ENCODE measurements around the gene RRP36. TPM values are rescaled to one million over a fixed set of nuclear protein-coding genes. Genes with fewer than 3 reads are reported as not detected.

RRP36 gene
- total and polyA plus RNA-seq, 9 of the 15 experiments (the other 6 are each of a cell fraction or from before 2014, with no cell fraction given): 27.6 to 150 (median 114) TPM

GRCh38 chr6:42984924-42985475 is 36.4 kb upstream of the RRP36 start (continued):
- no peak for TF ChIP-seq ZNF592 (IDR thresholded peaks at IDR 0.05)
- TF ChIP-seq PTBP1 (IDR thresholded peaks at IDR 0.05; ENCODE audit: low read depth, low read length): 0 out of 2 replicates have a peak, but pooled peaks have one; percentile 10
- TF ChIP-seq PRMT5 (CRISPR knock-in tag; IDR thresholded peaks at IDR 0.05): no peak
- no peak for TF ChIP-seq DACH1 (IDR thresholded peaks at IDR 0.05; ENCODE audit: partially characterized antibody)
- no peak for TF ChIP-seq MYBL2 (IDR thresholded peaks at IDR 0.05; ENCODE audit: low read depth)
- TF ChIP-seq MYBL2 (CRISPR knock-in tag; IDR thresholded peaks at IDR 0.05; ENCODE audit: borderline replicate concordance): no peak
- no peak for TF ChIP-seq YBX1 (IDR thresholded peaks at IDR 0.05)
- no peak for TF ChIP-seq FOXP4 (CRISPR knock-in tag; IDR thresholded peaks at IDR 0.05; ENCODE audit: borderline replicate concordance)
- no peak for TF ChIP-seq ADNP (tag; IDR thresholded peaks at IDR 0.05)
- TF ChIP-seq ZBTB9 (CRISPR knock-in tag; IDR thresholded peaks at IDR 0.05): no peak
- TF ChIP-seq PHTF2 (CRISPR knock-in tag; IDR thresholded peaks at IDR 0.05): no peak
- TF ChIP-seq ARID4B (CRISPR knock-in tag; IDR thresholded peaks at IDR 0.05): peak; percentile 31; the same call in 1 of the 2 replicates
- TF ChIP-seq ZBTB34 (CRISPR knock-in tag; IDR thresholded peaks at IDR 0.05): no peak
- no peak for TF ChIP-seq ZNF23 (CRISPR knock-in tag; IDR thresholded peaks at IDR 0.05)
- TF ChIP-seq ZNF764 (CRISPR knock-in tag; IDR thresholded peaks at IDR 0.05; ENCODE audit: low read depth): no peak

All from K562 (cell line).